ENCODE results near the gene AMDHD1.

Gene AMDHD1

GRCh38 chr12:95978774-95979173 lies 35.6 kb downstream of the AMDHD1 start:
- no peak for DNase-seq
- Histone ChIP-seq H3K27me3 (peaks cover 9% of the 10 kb centered on the region), H3K4me1 (no peaks in the 10 kb centered on the region), H3K4me3 (ENCODE audit: low read depth, low read length) (no peak overlapping the region), H3K9me3 (no peaks in the 10 kb centered on the region), H3K36me3 (no peaks in the 10 kb centered on the region)
- TF ChIP-seq CTCF (IDR thresholded peaks at IDR 0.05; ENCODE audit: low read depth, low read length) = no peak

- H3K36me3 ChIP-seq = no peaks in the 10 kb centered on the region
- TF ChIP-seq CTCF (IDR thresholded peaks at IDR 0.05; ENCODE audit: low read depth, low read length) = no peak
- H3K9me3 ChIP-seq = no peaks in the 10 kb centered on the region
- H3K4me3 ChIP-seq (ENCODE audit: low read depth, low read length) = no peak overlapping the region
- no peak for DNase-seq
- peaks cover 9% of the 10 kb centered on the region for H3K27me3 ChIP-seq
- H3K4me1 ChIP-seq = no peaks in the 10 kb centered on the region
These were observed 37.3 kb downstream of the AMDHD1 start for GRCh38 chr12:95980437-95980836.

GRCh38 chr12:95982602-95983001 lies 39.5 kb downstream of the AMDHD1 start:
- no peak for TF ChIP-seq CTCF (IDR thresholded peaks at IDR 0.05; ENCODE audit: low read depth, low read length)
- no peak for DNase-seq
- Histone ChIP-seq H3K4me1 (no peaks in the 10 kb centered on the region), H3K36me3 (no peaks in the 10 kb centered on the region), H3K4me3 (ENCODE audit: low read depth, low read length) (no peak overlapping the region), H3K9me3 (no peaks in the 10 kb centered on the region), H3K27me3 (peaks cover 5% of the 10 kb centered on the region)

- H3K4me1 ChIP-seq = no peaks in the 10 kb centered on the region
- no peak for DNase-seq
- no peak for TF ChIP-seq CTCF (IDR thresholded peaks at IDR 0.05; ENCODE audit: low read depth, low read length)
- no peak overlapping the region for H3K4me3 ChIP-seq (ENCODE audit: low read depth, low read length)
- no peaks in the 10 kb centered on the region for H3K36me3 ChIP-seq
- peaks cover 9% of the 10 kb centered on the region for H3K27me3 ChIP-seq
- H3K9me3 ChIP-seq = no peaks in the 10 kb centered on the region
These were observed 41.6 kb downstream of the AMDHD1 start for GRCh38 chr12:95984682-95985081.

GRCh38 chr12:95986635-95987570 lies 43.8 kb downstream of the AMDHD1 start:
- Histone ChIP-seq H3K36me3 (no peaks in the 10 kb centered on the region), H3K4me1 (no peaks in the 10 kb centered on the region), H3K9me3 (no peaks in the 10 kb centered on the region), H3K4me3 (ENCODE audit: low read depth, low read length) (no peak overlapping the region), H3K27me3 (peaks cover 4% of the 10 kb centered on the region)
- no peak for TF ChIP-seq CTCF (IDR thresholded peaks at IDR 0.05; ENCODE audit: low read depth, low read length)
- no peak for DNase-seq

Data from BE2C (cell line).